ENCODE results near the gene NEK10. TPM values are rescaled to one million over a fixed set of nuclear protein-coding genes. Genes with fewer than 3 reads are reported as not detected.
A peak's percentile ranks its signal among the peaks of the same experiment; 100 is the strongest.
"Not testable (repeated sequence)": the region's sequence is repeated elsewhere in the genome, so short reads cannot be mapped to it uniquely, and the experiment has no call there.

The NEK10 gene
- under 1 TPM; 0.26 to 0.55 TPM for polyA plus RNA-seq

- peaks cover 0 to 5% of the 10 kb centered on the region in 2 donors for H3K4me1 ChIP-seq (ENCODE audit: control insufficient read depth in 2 of 2, insufficient read depth in 2 of 2, low read length in 1 of 2)
- 1 to 4% methylated on average over 46 to 48 of the region's 48 CpGs for WGBS, 2 donors
- H3K27ac ChIP-seq (ENCODE audit: low read depth in 2 of 2, low read length in 1 of 2) = no peak within 1 kb of the TSS
- H3K4me3 ChIP-seq (ENCODE audit: low read depth in 1 of 2, low read length in 2 of 2) = peak within 1 kb of the TSS; percentile 60 to 83
- no peaks in the 10 kb centered on the region for H3K27me3 ChIP-seq (ENCODE audit: control insufficient read depth in 1 of 2, insufficient read depth in 2 of 2, low read length in 2 of 2)
- H3K9me3 ChIP-seq (ENCODE audit: control insufficient read depth in 2 of 2, insufficient read depth in 1 of 2, low read depth in 1 of 2, low read length in 1 of 2) = no peaks in the 10 kb centered on the region
- no peaks in the 10 kb centered on the region for H3K36me3 ChIP-seq (ENCODE audit: control insufficient read depth in 2 of 2, insufficient read depth in 2 of 2, low read length in 1 of 2)
Measured at GRCh38 chr3:27368831-27369607, at the start of gene NEK10. Gene NEK10 (minus strand): TSS chr3:27369383. CDS start chr3:27352882, 16,501 bp downstream.

GRCh38 chr3:27415202-27415601 lies 46.0 kb upstream of the NEK10 start:
- 81 to 83% methylated on average over 1 of the region's 1 CpG for WGBS, 2 donors
- no peaks in the 10 kb centered on the region for H3K36me3 ChIP-seq (ENCODE audit: control insufficient read depth in 2 of 2, insufficient read depth in 2 of 2, low read length in 1 of 2)

GRCh38 chr3:27392950-27393679 lies 23.9 kb upstream of the NEK10 start:
- Histone ChIP-seq H3K4me3 (ENCODE audit: low read depth in 1 of 2, low read length in 2 of 2) (no peak overlapping the region), H3K27me3 (ENCODE audit: control insufficient read depth in 1 of 2, insufficient read depth in 2 of 2, low read length in 2 of 2) (no peaks in the 10 kb centered on the region), H3K27ac (ENCODE audit: low read depth in 2 of 2, low read length in 1 of 2) (no peak overlapping the region), H3K9me3 (ENCODE audit: control insufficient read depth in 2 of 2, insufficient read depth in 1 of 2, low read depth in 1 of 2, low read length in 1 of 2) (no peaks in the 10 kb centered on the region), H3K36me3 (ENCODE audit: control insufficient read depth in 2 of 2, insufficient read depth in 2 of 2, low read length in 1 of 2) (peaks cover 0 to 6% of the 10 kb centered on the region in 2 donors), H3K4me1 (ENCODE audit: control insufficient read depth in 2 of 2, insufficient read depth in 2 of 2, low read length in 1 of 2) (no peaks in the 10 kb centered on the region)
- 52 to 56% methylated on average over 3 of the region's 3 CpGs for WGBS, 2 donors

More at GRCh38 chr3:27415202-27415601, 46.0 kb upstream of the NEK10 start:
- Histone ChIP-seq H3K4me1 (ENCODE audit: control insufficient read depth in 2 of 2, insufficient read depth in 2 of 2, low read length in 1 of 2) (no peaks in the 10 kb centered on the region), H3K27ac (ENCODE audit: low read depth in 2 of 2, low read length in 1 of 2) (no peak overlapping the region), H3K9me3 (ENCODE audit: control insufficient read depth in 2 of 2, insufficient read depth in 1 of 2, low read depth in 1 of 2, low read length in 1 of 2) (no peaks in the 10 kb centered on the region), H3K4me3 (ENCODE audit: low read depth in 1 of 2, low read length in 2 of 2) (no peak overlapping the region), H3K27me3 (ENCODE audit: control insufficient read depth in 1 of 2, insufficient read depth in 2 of 2, low read length in 2 of 2) (no peaks in the 10 kb centered on the region)

- H3K36me3 ChIP-seq (ENCODE audit: control insufficient read depth in 2 of 2, insufficient read depth in 2 of 2, low read length in 1 of 2); H3K27me3 ChIP-seq (ENCODE audit: control insufficient read depth in 1 of 2, insufficient read depth in 2 of 2, low read length in 2 of 2): not testable (repeated sequence)
- WGBS, 2 donors = 92 to 93% methylated on average over 10 of the region's 10 CpGs
Measured at GRCh38 chr3:27392414-27392813, 23.2 kb upstream of the NEK10 start.

GRCh38 chr3:27391796-27392195 lies 22.6 kb upstream of the NEK10 start:
- H3K4me1 ChIP-seq (ENCODE audit: control insufficient read depth in 2 of 2, insufficient read depth in 2 of 2, low read length in 1 of 2) = no peaks in the 10 kb centered on the region
- no peak overlapping the region for H3K27ac ChIP-seq (ENCODE audit: low read depth in 2 of 2, low read length in 1 of 2)
- no peaks in the 10 kb centered on the region for H3K9me3 ChIP-seq (ENCODE audit: control insufficient read depth in 2 of 2, insufficient read depth in 1 of 2, low read depth in 1 of 2, low read length in 1 of 2)
- 62 to 88% methylated on average over 1 of the region's 1 CpG for WGBS, 2 donors
- H3K36me3 ChIP-seq (ENCODE audit: control insufficient read depth in 2 of 2, insufficient read depth in 2 of 2, low read length in 1 of 2) = peaks cover 0 to 6% of the 10 kb centered on the region in 2 donors
- no peak overlapping the region for H3K4me3 ChIP-seq (ENCODE audit: low read depth in 1 of 2, low read length in 2 of 2)
- H3K27me3 ChIP-seq (ENCODE audit: control insufficient read depth in 1 of 2, insufficient read depth in 2 of 2, low read length in 2 of 2) = no peaks in the 10 kb centered on the region

More at GRCh38 chr3:27392414-27392813, 23.2 kb upstream of the NEK10 start:
- H3K4me3 ChIP-seq (ENCODE audit: low read depth in 1 of 2, low read length in 2 of 2); H3K27ac ChIP-seq (ENCODE audit: low read depth in 2 of 2, low read length in 1 of 2); H3K4me1 ChIP-seq (ENCODE audit: control insufficient read depth in 2 of 2, insufficient read depth in 2 of 2, low read length in 1 of 2); H3K9me3 ChIP-seq (ENCODE audit: control insufficient read depth in 2 of 2, insufficient read depth in 1 of 2, low read depth in 1 of 2, low read length in 1 of 2): not testable (repeated sequence)

GRCh38 chr3:27387625-27388024 lies 18.4 kb upstream of the NEK10 start:
- Histone ChIP-seq H3K9me3 (ENCODE audit: control insufficient read depth in 2 of 2, insufficient read depth in 1 of 2, low read depth in 1 of 2, low read length in 1 of 2) (no peaks in the 10 kb centered on the region), H3K27ac (ENCODE audit: low read depth in 2 of 2, low read length in 1 of 2) (no peak overlapping the region), H3K4me3 (ENCODE audit: low read depth in 1 of 2, low read length in 2 of 2) (no peak overlapping the region), H3K27me3 (ENCODE audit: control insufficient read depth in 1 of 2, insufficient read depth in 2 of 2, low read length in 2 of 2) (no peaks in the 10 kb centered on the region), H3K36me3 (ENCODE audit: control insufficient read depth in 2 of 2, insufficient read depth in 2 of 2, low read length in 1 of 2) (peaks cover 0 to 3% of the 10 kb centered on the region in 2 donors), H3K4me1 (ENCODE audit: control insufficient read depth in 2 of 2, insufficient read depth in 2 of 2, low read length in 1 of 2) (no peaks in the 10 kb centered on the region)
- WGBS, 2 donors = 94 to 95% methylated on average over 1 of the region's 1 CpG

GRCh38 chr3:27385504-27385903 lies 16.3 kb upstream of the NEK10 start:
- Histone ChIP-seq H3K36me3 (ENCODE audit: control insufficient read depth in 2 of 2, insufficient read depth in 2 of 2, low read length in 1 of 2) (no peaks in the 10 kb centered on the region), H3K27me3 (ENCODE audit: control insufficient read depth in 1 of 2, insufficient read depth in 2 of 2, low read length in 2 of 2) (no peaks in the 10 kb centered on the region), H3K4me1 (ENCODE audit: control insufficient read depth in 2 of 2, insufficient read depth in 2 of 2, low read length in 1 of 2) (no peaks in the 10 kb centered on the region), H3K27ac (ENCODE audit: low read depth in 2 of 2, low read length in 1 of 2) (no peak overlapping the region), H3K9me3 (ENCODE audit: control insufficient read depth in 2 of 2, insufficient read depth in 1 of 2, low read depth in 1 of 2, low read length in 1 of 2) (no peaks in the 10 kb centered on the region), H3K4me3 (ENCODE audit: low read depth in 1 of 2, low read length in 2 of 2) (no peak overlapping the region)

GRCh38 chr3:27384191-27384590 lies 15.0 kb upstream of the NEK10 start:
- 91 to 96% methylated on average over 1 of the region's 1 CpG for WGBS, 2 donors
- H3K9me3 ChIP-seq (ENCODE audit: control insufficient read depth in 2 of 2, insufficient read depth in 1 of 2, low read depth in 1 of 2, low read length in 1 of 2) = no peaks in the 10 kb centered on the region
- no peak overlapping the region for H3K4me3 ChIP-seq (ENCODE audit: low read depth in 1 of 2, low read length in 2 of 2)
- H3K4me1 ChIP-seq (ENCODE audit: control insufficient read depth in 2 of 2, insufficient read depth in 2 of 2, low read length in 1 of 2) = no peaks in the 10 kb centered on the region
- H3K27me3 ChIP-seq (ENCODE audit: control insufficient read depth in 1 of 2, insufficient read depth in 2 of 2, low read length in 2 of 2) = no peaks in the 10 kb centered on the region
- H3K27ac ChIP-seq (ENCODE audit: low read depth in 2 of 2, low read length in 1 of 2) = no peak overlapping the region
- H3K36me3 ChIP-seq (ENCODE audit: control insufficient read depth in 2 of 2, insufficient read depth in 2 of 2, low read length in 1 of 2) = no peaks in the 10 kb centered on the region

GRCh38 chr3:27380433-27381357 lies 11.5 kb upstream of the NEK10 start:
- H3K4me1 ChIP-seq (ENCODE audit: control insufficient read depth in 2 of 2, insufficient read depth in 2 of 2, low read length in 1 of 2) = no peaks in the 10 kb centered on the region
- H3K27me3 ChIP-seq (ENCODE audit: control insufficient read depth in 1 of 2, insufficient read depth in 2 of 2, low read length in 2 of 2) = no peaks in the 10 kb centered on the region
- no peaks in the 10 kb centered on the region for H3K9me3 ChIP-seq (ENCODE audit: control insufficient read depth in 2 of 2, insufficient read depth in 1 of 2, low read depth in 1 of 2, low read length in 1 of 2)
- no peak overlapping the region for H3K27ac ChIP-seq (ENCODE audit: low read depth in 2 of 2, low read length in 1 of 2)
- WGBS, 2 donors = 65 to 66% methylated on average over 3 of the region's 3 CpGs
- no peak overlapping the region for H3K4me3 ChIP-seq (ENCODE audit: low read depth in 1 of 2, low read length in 2 of 2)
- no peaks in the 10 kb centered on the region for H3K36me3 ChIP-seq (ENCODE audit: control insufficient read depth in 2 of 2, insufficient read depth in 2 of 2, low read length in 1 of 2)
